Right lobe of liver (tissue), 4 donors: ENCODE data around the gene EGFLAM.

ENCODE experiments used
- POLR2A ChIP-seq: fragments of 450-650 bp; IDR thresholded peaks from one replicate; pipeline ENCODE4 v1.6.1; 2017; ENCODE audit warnings: antibody characterized with exemption, mild to moderate bottlenecking
- TF ChIP-seq, protein P1 (sequence below), 4 donors: fragments of 200-600 bp in 3 of 4; fragments of 450-650 bp in 1 of 4; IDR thresholded peaks; one replicate each; pipeline versions ENCODE4 v1.5.1 to v1.8.0; 2016 to 2022; ENCODE audit warnings: antibody characterized with exemption in 4 of 4, mild to moderate bottlenecking in 2 of 4
- donor health status: DM: no; HTN: no; CAD: no.
- donor health status: DM: no; HTN: no; CAD: no.
- donor health status: DM: no; HTN: yes; CAD: no.

- TF ChIP-seq, protein P1, sequence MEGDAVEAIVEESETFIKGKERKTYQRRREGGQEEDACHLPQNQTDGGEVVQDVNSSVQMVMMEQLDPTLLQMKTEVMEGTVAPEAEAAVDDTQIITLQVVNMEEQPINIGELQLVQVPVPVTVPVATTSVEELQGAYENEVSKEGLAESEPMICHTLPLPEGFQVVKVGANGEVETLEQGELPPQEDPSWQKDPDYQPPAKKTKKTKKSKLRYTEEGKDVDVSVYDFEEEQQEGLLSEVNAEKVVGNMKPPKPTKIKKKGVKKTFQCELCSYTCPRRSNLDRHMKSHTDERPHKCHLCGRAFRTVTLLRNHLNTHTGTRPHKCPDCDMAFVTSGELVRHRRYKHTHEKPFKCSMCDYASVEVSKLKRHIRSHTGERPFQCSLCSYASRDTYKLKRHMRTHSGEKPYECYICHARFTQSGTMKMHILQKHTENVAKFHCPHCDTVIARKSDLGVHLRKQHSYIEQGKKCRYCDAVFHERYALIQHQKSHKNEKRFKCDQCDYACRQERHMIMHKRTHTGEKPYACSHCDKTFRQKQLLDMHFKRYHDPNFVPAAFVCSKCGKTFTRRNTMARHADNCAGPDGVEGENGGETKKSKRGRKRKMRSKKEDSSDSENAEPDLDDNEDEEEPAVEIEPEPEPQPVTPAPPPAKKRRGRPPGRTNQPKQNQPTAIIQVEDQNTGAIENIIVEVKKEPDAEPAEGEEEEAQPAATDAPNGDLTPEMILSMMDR (IDR thresholded peaks at IDR 0.05) = no peak
- no peak for TF ChIP-seq POLR2A
These were observed 117.1 kb downstream of the EGFLAM start for GRCh38 chr5:38375423-38375822.
